Testis (tissue), 3 donors: ENCODE results near the gene FRMPD4. TPM values are rescaled to one million over a fixed set of nuclear protein-coding genes. Genes with fewer than 3 reads are reported as not detected.

Experiments used
- DNase-seq: peaks from one replicate; pipeline ENCODE4 v3.0.0-alpha.2; 2019
- H3K27ac ChIP-seq, 2 donors: fragments of 200-600 bp; sonication (generic); one replicate each; pipeline ENCODE4 v1.5.1; 2019
- H3K27me3 ChIP-seq: fragments of 200-600 bp; sonication (generic); one replicate; pipeline ENCODE4 v1.5.1; 2019
- H3K36me3 ChIP-seq: fragments of 200-600 bp; sonication (generic); one replicate; pipeline ENCODE4 v1.5.1; 2017; ENCODE audit warnings: low read depth; ENCODE audit errors: missing control alignments
- H3K4me1 ChIP-seq: fragments of 200-600 bp; sonication (generic); one replicate; pipeline ENCODE4 v1.5.1; 2019
- H3K4me3 ChIP-seq, 2 donors: fragments of 200-600 bp; sonication (generic); one replicate each; pipeline ENCODE4 v1.5.1; 2017 to 2019
- H3K9me3 ChIP-seq: fragments of 200-600 bp; sonication (generic); one replicate; pipeline ENCODE4 v1.5.1; 2017
- POLR2A ChIP-seq: fragments of 450-650 bp; IDR thresholded peaks from one replicate; pipeline ENCODE4 v1.6.1; 2017; ENCODE audit warnings: antibody characterized with exemption, mild to moderate bottlenecking, moderate library complexity
- WGBS, 2 donors: methylation state at CpG; one replicate each; pipeline ENCODE4 v1.1.5; 2018; 5-methylcytosine and 5-hydroxymethylcytosine counted together
- intact Hi-C: fragments of 100-400 bp; cut with DNase I; formaldehyde crosslinking; loops from one replicate; pipeline ENCODE4 v1.15.1; 2023; ENCODE audit warnings: low total_unique reads
- polyA plus RNA-seq: library from polyadenylated mRNA; stranded (reverse); fragments of 350-450 nt; fragmentation: Illumina TruSeq; extraction: RNeasy Lipid Tissue Mini Kit (QIAGEN cat#74804); gene quantifications from one replicate; pipeline ENCODE4 v1.2.3, GENCODE V29; 2014; ENCODE audit warnings: low read depth, low replicate concordance; ENCODE audit not compliant: insufficient read depth
- total RNA-seq, 2 donors: library from RNA; depleted of rRNA; stranded (reverse); fragments of >200 nt; gene quantifications; one replicate each; pipeline ENCODE4 v1.2.3, GENCODE V29; 2016
- TF ChIP-seq, protein P1 (sequence below), 3 experiments: fragments of 450-650 bp in 2 of 3; fragments of 200-600 bp in 1 of 3; sonication (generic) in 1 of 3; IDR thresholded peaks; one replicate each; pipeline ENCODE4 v1.5.1; 2016 to 2019; ENCODE audit warnings: antibody characterized with exemption in 3 of 3, mild to moderate bottlenecking in 2 of 3, moderate library complexity in 1 of 3

FRMPD4 gene
- total and polyA plus RNA-seq, 3 donors from 2014 or later, result 1.1 to 1.6 (median 1.3) TPM

DNA sequence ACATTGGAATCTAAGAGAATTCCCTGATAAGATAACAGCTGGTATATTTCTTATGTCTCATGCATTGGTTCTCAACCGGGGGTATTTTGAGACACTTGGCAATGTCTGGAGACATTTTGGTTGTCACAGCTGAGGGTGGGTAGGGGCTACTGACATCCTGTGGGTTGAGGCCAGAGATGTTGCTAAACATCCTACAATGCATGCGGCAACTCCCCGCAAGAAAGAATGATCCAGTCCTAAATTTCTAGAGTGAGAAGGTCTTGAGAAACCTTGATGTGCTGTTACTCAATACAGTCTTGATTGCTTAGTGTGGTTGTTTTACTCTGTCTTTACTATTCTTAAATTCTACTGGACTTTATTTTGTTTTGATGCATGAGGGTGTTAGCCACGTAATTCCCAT is 287.2 kb downstream of the FRMPD4 start:
- no peak overlapping the region for H3K4me3 ChIP-seq
- no peaks in the 10 kb centered on the region for H3K4me1 ChIP-seq
- no peak for TF ChIP-seq POLR2A
- TF ChIP-seq, protein P1, sequence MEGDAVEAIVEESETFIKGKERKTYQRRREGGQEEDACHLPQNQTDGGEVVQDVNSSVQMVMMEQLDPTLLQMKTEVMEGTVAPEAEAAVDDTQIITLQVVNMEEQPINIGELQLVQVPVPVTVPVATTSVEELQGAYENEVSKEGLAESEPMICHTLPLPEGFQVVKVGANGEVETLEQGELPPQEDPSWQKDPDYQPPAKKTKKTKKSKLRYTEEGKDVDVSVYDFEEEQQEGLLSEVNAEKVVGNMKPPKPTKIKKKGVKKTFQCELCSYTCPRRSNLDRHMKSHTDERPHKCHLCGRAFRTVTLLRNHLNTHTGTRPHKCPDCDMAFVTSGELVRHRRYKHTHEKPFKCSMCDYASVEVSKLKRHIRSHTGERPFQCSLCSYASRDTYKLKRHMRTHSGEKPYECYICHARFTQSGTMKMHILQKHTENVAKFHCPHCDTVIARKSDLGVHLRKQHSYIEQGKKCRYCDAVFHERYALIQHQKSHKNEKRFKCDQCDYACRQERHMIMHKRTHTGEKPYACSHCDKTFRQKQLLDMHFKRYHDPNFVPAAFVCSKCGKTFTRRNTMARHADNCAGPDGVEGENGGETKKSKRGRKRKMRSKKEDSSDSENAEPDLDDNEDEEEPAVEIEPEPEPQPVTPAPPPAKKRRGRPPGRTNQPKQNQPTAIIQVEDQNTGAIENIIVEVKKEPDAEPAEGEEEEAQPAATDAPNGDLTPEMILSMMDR (IDR thresholded peaks at IDR 0.05), result no peak
- intact Hi-C loops, result no loop called here
- no peaks in the 10 kb centered on the region for H3K27me3 ChIP-seq
- H3K27ac ChIP-seq, result no peak overlapping the region
- no peaks in the 10 kb centered on the region for H3K36me3 ChIP-seq
- WGBS, 2 donors, result 80 to 92% methylated on average over 3 to 4 of the region's 4 CpGs
- no peaks in the 10 kb centered on the region for H3K9me3 ChIP-seq
- DNase-seq, result no peak

DNA sequence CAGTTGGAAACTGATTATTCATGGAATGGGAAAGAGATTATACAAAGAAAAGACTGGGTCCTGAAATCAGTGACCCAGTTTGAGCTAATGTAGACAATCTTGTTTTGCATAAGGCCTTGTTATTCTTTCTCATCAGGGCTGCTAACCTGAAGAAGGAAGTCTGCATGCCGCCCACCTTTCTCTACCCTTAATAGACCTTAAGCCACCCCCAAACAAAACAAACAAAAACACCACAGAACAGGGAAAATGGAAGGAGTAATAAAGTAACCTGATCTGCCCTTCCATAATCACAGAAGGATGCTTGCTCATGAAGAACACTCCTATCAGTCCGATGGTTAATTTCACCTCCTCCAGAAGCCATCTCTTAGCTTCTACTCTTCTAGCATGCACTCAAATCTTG is 288.1 kb downstream of the FRMPD4 start:
- intact Hi-C loops, result no loop called here
- WGBS, 2 donors, result 87 to 94% methylated on average over 2 of the region's 2 CpGs

DNA sequence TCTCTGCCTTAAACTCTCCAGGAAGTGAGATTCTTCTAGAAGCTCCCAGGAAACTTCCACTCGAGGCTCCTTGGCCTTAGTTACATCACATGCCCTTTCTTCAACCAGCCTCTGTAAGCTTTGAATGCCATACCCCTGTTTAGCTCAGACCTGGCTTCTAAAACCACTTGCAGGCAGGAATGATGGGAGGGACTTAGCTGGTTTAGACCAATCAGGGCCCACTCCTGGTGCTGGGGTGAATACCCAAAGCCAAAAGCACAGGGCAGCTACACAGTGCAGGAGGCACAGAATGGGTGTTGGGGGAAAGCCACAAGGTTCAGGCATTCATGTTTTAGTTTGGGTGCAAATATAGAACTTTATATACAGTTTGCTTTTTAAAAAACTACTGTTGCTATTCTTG is 296.2 kb downstream of the FRMPD4 start:
- no peak for DNase-seq
- no peaks in the 10 kb centered on the region for H3K27me3 ChIP-seq
- no peak overlapping the region for H3K27ac ChIP-seq
- no peak overlapping the region for H3K4me3 ChIP-seq
- H3K9me3 ChIP-seq, result no peaks in the 10 kb centered on the region
- TF ChIP-seq, protein P1 (IDR thresholded peaks at IDR 0.05), result no peak
- TF ChIP-seq POLR2A, result no peak
- no peaks in the 10 kb centered on the region for H3K4me1 ChIP-seq
- H3K36me3 ChIP-seq, result no peaks in the 10 kb centered on the region
- WGBS, 2 donors, result 82% methylated on average over 1 of the region's 1 CpG
- intact Hi-C loops, result no loop called here

More for the DNA sequence above, 288.1 kb downstream of the FRMPD4 start:
- TF ChIP-seq, protein P1 (IDR thresholded peaks at IDR 0.05), result no peak
- no peak for TF ChIP-seq POLR2A
- DNase-seq, result no peak
- H3K36me3 ChIP-seq, result no peaks in the 10 kb centered on the region
- no peak overlapping the region for H3K27ac ChIP-seq
- no peak overlapping the region for H3K4me3 ChIP-seq
- H3K9me3 ChIP-seq, result no peaks in the 10 kb centered on the region
- no peaks in the 10 kb centered on the region for H3K4me1 ChIP-seq
- no peaks in the 10 kb centered on the region for H3K27me3 ChIP-seq

DNA sequence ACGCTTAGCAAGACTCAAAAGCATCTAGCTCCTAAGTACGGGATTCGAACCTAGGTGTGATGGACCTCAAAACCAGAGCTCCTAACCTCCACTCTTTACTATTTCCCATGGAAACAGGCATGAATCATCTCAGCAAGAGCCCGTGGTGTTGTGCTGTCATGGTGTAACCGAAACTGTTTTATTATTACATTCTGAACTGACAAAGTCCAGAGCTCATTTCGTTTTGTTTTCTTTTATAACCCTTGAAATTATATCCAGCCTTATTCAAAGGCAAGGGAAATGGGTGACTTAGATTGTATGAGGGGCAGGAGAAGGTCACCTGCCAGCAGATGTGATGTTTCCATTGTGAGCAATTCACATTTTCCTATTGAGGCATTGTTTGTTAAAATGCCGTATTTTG is 301.1 kb downstream of the FRMPD4 start:
- Histone ChIP-seq H3K27me3 (no peaks in the 10 kb centered on the region), H3K27ac (no peak overlapping the region), H3K9me3 (no peaks in the 10 kb centered on the region), H3K4me1 (no peaks in the 10 kb centered on the region), H3K4me3 (no peak overlapping the region), H3K36me3 (no peaks in the 10 kb centered on the region)
- intact Hi-C loops, result no loop called here
- 87 to 94% methylated on average over 7 of the region's 7 CpGs for WGBS, 2 donors
- no peak for DNase-seq
- TF ChIP-seq, protein P1 (IDR thresholded peaks at IDR 0.05), result no peak
- no peak for TF ChIP-seq POLR2A

DNA sequence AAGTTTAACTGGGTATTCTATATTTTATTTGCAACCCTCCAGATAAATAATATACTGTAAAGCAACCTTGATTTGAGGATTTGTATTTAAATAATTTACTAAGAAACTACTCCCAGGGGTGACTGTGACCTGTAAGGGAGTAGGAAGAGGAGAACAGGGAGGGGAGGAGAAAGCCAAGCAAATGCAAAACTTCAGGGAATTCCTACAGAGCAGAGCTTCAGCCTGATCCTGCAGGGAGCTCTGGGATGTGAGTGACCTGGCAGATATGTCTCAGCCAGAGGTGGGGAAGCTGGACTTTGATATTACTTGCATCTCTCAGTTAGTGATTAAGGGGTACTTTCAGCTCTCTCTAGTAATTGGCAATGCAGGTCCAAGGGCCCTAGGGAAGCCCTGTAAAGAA is 302.0 kb downstream of the FRMPD4 start:
- Histone ChIP-seq H3K4me3 (no peak overlapping the region), H3K9me3 (no peaks in the 10 kb centered on the region), H3K36me3 (no peaks in the 10 kb centered on the region), H3K27ac (no peak overlapping the region), H3K27me3 (no peaks in the 10 kb centered on the region), H3K4me1 (no peaks in the 10 kb centered on the region)
- TF ChIP-seq, protein P1 (IDR thresholded peaks at IDR 0.05), result no peak
- no peak for TF ChIP-seq POLR2A
- intact Hi-C loops, result no loop called here
- no peak for DNase-seq
